PC-3 (cell line): ENCODE data around the gene ADK.

Experiments
- CTCF ChIP-seq: fragments of 300-600 bp; sonication (generic); conservative IDR thresholded peaks from 2 replicates; pipeline ENCODE4 v1.5.1; 2017; ENCODE audit warnings: antibody characterized with exemption, low read depth, mild to moderate bottlenecking, low read length
- EZH2 ChIP-seq: fragments of 300-600 bp; sonication (generic); IDR thresholded peaks from one replicate; pipeline ENCODE4 v1.6.1; 2017; ENCODE audit warnings: antibody characterized with exemption, mild to moderate bottlenecking, low read length; ENCODE audit not compliant: unreplicated experiment
- EZH2phosphoT487 ChIP-seq: fragments of 300-600 bp; sonication (generic); IDR thresholded peaks from 2 replicates; pipeline ENCODE4 v1.6.1; 2018; ENCODE audit warnings: mild to moderate bottlenecking, antibody characterized with exemption, low read length, borderline replicate concordance

- TF ChIP-seq CTCF, result no peak
- no peak for TF ChIP-seq EZH2
- TF ChIP-seq EZH2phosphoT487, result no peak
These were observed 14.5 kb downstream of the ADK start for GRCh38 chr10:74165530-74165901.
